Amniotic epithelial cell (primary cell): Measurements from ENCODE around the gene RPL12.

Experiments used
- DNase-seq: peaks from one replicate; pipeline ENCODE4 v3.0.0-alpha.2; 2010; ENCODE audit warnings: low read depth

Gene RPL12

GRCh38 chr9:127450830-127451607, at the start of gene RPL12, which contains the start of gene LRSAM1:
Gene RPL12, minus strand, starts transcription at chr9:127451406. Its CDS starts 89 bp downstream, at chr9:127451317.
Gene LRSAM1, plus strand, starts transcription at chr9:127451510. Its CDS starts 3,018 bp downstream, at chr9:127454528.
- DNase-seq = peak; percentile 89

- no peak for DNase-seq
Measured at GRCh38 chr9:127500862-127501261, 49.7 kb upstream of the RPL12 start.

GRCh38 chr9:127500399-127500798, 49.2 kb upstream of the RPL12 start:
- DNase-seq = no peak

- DNase-seq = no peak
Measured at GRCh38 chr9:127498298-127498697, 47.1 kb upstream of the RPL12 start.

GRCh38 chr9:127497656-127498290, 46.6 kb upstream of the RPL12 start:
- no peak for DNase-seq

- DNase-seq = no peak
Measured at GRCh38 chr9:127496974-127497373, 45.8 kb upstream of the RPL12 start.

- DNase-seq = no peak
Measured at GRCh38 chr9:127495884-127496555, 44.8 kb upstream of the RPL12 start.

GRCh38 chr9:127494304-127494702, 43.1 kb upstream of the RPL12 start:
- no peak for DNase-seq

GRCh38 chr9:127493592-127494303, 42.5 kb upstream of the RPL12 start:
- DNase-seq = no peak

- no peak for DNase-seq
Measured at GRCh38 chr9:127492616-127493015, 41.4 kb upstream of the RPL12 start.

GRCh38 chr9:127491516-127491915, 40.3 kb upstream of the RPL12 start:
- DNase-seq = no peak

GRCh38 chr9:127490535-127491230, 39.5 kb upstream of the RPL12 start:
- DNase-seq = no peak

GRCh38 chr9:127489471-127490115, 38.4 kb upstream of the RPL12 start:
- no peak for DNase-seq

- no peak for DNase-seq
Measured at GRCh38 chr9:127488946-127489345, 37.7 kb upstream of the RPL12 start.

GRCh38 chr9:127485995-127486394, 34.8 kb upstream of the RPL12 start:
- DNase-seq = no peak

- DNase-seq = no peak
Measured at GRCh38 chr9:127482662-127483061, 31.5 kb upstream of the RPL12 start.

- no peak for DNase-seq
Measured at GRCh38 chr9:127479507-127480081, 28.4 kb upstream of the RPL12 start.

- no peak for DNase-seq
Measured at GRCh38 chr9:127474592-127474991, 23.4 kb upstream of the RPL12 start.

GRCh38 chr9:127473932-127474331, 22.7 kb upstream of the RPL12 start:
- no peak for DNase-seq

- DNase-seq = no peak
Measured at GRCh38 chr9:127473501-127473900, 22.3 kb upstream of the RPL12 start.

- no peak for DNase-seq
Measured at GRCh38 chr9:127470662-127471061, 19.5 kb upstream of the RPL12 start.
